Neutrophil (primary cell): Measurements from ENCODE around the gene TRIOBP.
"Not testable (repeated sequence)": the region's sequence is repeated elsewhere in the genome, so short reads cannot be mapped to it uniquely, and the experiment has no call there.

Source experiments
- H3K27ac ChIP-seq: fragments of 200-600 bp; sonication (generic); 2 replicates; pipeline ENCODE4 v1.5.1; 2016; ENCODE audit warnings: mild to moderate bottlenecking, moderate library complexity
- H3K27me3 ChIP-seq: fragments of 200-600 bp; sonication (generic); 2 replicates; pipeline ENCODE4 v1.6.0; 2016; ENCODE audit warnings: mild to moderate bottlenecking
- H3K36me3 ChIP-seq: fragments of 200-600 bp; sonication (generic); 2 replicates; pipeline ENCODE4 v1.5.1; 2017
- H3K4me1 ChIP-seq, 2 experiments: fragments of 200-600 bp in 1 of 2; sonication (generic) in 1 of 2; 1 replicate in 1 of 2; 2 replicates in 1 of 2; pipeline versions ENCODE4 v1.5.1 to v1.6.1; 2013 to 2016; ENCODE audit warnings: low read depth in 1 of 2, low read length in 1 of 2, mild to moderate bottlenecking in 1 of 2, moderate library complexity in 1 of 2; ENCODE audit not compliant: control insufficient read depth in 1 of 2, insufficient read depth in 1 of 2
- H3K4me3 ChIP-seq, 2 experiments: fragments of 200-600 bp in 1 of 2; sonication (generic) in 1 of 2; 1 replicate in 1 of 2; 2 replicates in 1 of 2; pipeline ENCODE4 v1.5.1; 2013 to 2016; ENCODE audit warnings: low read depth in 1 of 2, low read length in 1 of 2, mild to moderate bottlenecking in 1 of 2, moderate library complexity in 1 of 2
- H3K9me3 ChIP-seq: fragments of 200-600 bp; sonication (generic); 2 replicates; pipeline ENCODE4 v1.5.1; 2016
- TF ChIP-seq, protein P1 (sequence below): fragments of 200-600 bp; sonication (generic); IDR thresholded peaks from 2 replicates; pipeline ENCODE4 v1.5.1; 2016; ENCODE audit warnings: antibody characterized with exemption

Gene TRIOBP

DNA sequence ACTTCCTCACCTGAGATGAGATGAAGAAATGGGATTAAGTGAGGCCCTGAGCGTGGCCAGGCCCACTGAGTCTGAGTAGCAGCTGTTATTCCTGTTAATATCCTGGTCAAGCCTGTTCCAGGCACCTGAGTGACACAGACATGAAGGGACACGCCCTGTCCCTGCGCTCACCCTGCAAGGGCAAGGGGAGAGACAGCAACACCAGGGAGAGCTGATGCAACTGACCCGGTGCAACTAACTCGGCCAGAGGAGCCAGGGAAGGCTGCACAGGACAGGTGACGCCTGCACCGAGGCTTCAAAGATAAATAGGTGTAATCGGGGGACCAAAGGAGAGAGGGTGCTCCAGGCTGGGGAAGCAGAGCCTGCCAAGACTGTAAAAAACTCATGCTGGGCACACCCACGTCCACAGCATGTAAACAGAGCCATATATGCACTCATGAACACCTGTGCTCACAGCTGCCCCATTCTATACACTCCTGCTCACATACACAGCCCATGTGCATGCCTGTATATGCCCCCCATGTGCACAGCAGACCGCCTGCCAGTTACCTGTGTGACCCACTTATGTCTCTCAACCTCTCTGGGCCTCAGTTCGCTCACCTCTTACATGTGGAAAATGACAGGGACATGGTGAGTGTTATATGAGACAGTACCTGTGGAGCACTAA lies 88.1 kb downstream of the TRIOBP start:
- Histone ChIP-seq H3K36me3 (no peaks in the 10 kb centered on the region), H3K27ac (no peak overlapping the region), H3K4me3 (no peak overlapping the region)

DNA sequence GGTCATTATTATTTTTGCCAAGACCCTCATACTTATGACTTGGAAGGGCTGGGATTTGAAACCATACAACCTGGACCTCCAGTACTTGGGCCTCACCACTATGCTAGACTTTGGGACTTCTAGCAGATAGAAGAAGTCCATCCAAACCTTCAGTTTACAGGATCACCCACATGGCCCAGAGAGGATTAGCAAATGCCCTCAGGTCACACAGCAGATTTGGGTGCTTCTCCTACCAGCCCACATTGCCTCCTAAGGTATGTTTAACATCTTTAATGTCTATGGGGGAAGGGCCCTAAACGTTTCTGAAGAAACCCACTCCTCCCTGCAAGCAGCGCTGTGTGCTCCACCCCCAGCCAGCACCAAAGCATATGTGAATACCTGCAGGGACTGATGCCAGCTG lies 93.4 kb downstream of the TRIOBP start:
- Histone ChIP-seq H3K9me3 (no peaks in the 10 kb centered on the region), H3K4me3 (no peak overlapping the region), H3K27me3 (no peaks in the 10 kb centered on the region), H3K27ac (no peak overlapping the region), H3K4me1 (no peaks in the 10 kb centered on the region), H3K36me3 (no peaks in the 10 kb centered on the region)
- TF ChIP-seq, protein P1, sequence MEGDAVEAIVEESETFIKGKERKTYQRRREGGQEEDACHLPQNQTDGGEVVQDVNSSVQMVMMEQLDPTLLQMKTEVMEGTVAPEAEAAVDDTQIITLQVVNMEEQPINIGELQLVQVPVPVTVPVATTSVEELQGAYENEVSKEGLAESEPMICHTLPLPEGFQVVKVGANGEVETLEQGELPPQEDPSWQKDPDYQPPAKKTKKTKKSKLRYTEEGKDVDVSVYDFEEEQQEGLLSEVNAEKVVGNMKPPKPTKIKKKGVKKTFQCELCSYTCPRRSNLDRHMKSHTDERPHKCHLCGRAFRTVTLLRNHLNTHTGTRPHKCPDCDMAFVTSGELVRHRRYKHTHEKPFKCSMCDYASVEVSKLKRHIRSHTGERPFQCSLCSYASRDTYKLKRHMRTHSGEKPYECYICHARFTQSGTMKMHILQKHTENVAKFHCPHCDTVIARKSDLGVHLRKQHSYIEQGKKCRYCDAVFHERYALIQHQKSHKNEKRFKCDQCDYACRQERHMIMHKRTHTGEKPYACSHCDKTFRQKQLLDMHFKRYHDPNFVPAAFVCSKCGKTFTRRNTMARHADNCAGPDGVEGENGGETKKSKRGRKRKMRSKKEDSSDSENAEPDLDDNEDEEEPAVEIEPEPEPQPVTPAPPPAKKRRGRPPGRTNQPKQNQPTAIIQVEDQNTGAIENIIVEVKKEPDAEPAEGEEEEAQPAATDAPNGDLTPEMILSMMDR: no peak

More for the DNA sequence above, 88.1 kb downstream of the TRIOBP start:
- no peaks in the 10 kb centered on the region for H3K27me3 ChIP-seq
- TF ChIP-seq, protein P1: no peak
- H3K9me3 ChIP-seq: no peaks in the 10 kb centered on the region
- no peaks in the 10 kb centered on the region for H3K4me1 ChIP-seq

DNA sequence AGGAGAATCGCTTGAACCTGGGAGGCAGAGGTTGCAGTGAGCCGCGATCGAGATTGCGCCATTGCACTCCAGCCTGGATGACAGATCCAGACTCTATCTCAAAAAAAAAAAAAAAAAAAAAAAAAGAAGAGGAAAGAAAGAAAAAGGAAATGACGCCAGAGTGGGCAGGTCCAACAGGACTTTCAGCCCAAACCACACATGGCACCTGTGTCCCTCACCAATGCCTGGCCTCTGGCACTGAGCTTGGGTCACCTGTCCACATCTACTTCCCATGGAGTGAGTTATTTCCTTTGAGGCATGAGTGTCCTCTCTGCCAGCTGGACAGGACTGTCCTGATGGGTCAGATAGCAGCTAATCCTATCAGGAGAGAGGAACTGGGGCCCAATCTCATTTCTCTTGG lies 95.6 kb downstream of the TRIOBP start:
- no peaks in the 10 kb centered on the region for H3K27me3 ChIP-seq
- TF ChIP-seq, protein P1: no peak
- no peaks in the 10 kb centered on the region for H3K4me1 ChIP-seq
- H3K4me3 ChIP-seq: no peak overlapping the region
- no peaks in the 10 kb centered on the region for H3K9me3 ChIP-seq
- H3K27ac ChIP-seq: no peak overlapping the region
- H3K36me3 ChIP-seq: no peaks in the 10 kb centered on the region

DNA sequence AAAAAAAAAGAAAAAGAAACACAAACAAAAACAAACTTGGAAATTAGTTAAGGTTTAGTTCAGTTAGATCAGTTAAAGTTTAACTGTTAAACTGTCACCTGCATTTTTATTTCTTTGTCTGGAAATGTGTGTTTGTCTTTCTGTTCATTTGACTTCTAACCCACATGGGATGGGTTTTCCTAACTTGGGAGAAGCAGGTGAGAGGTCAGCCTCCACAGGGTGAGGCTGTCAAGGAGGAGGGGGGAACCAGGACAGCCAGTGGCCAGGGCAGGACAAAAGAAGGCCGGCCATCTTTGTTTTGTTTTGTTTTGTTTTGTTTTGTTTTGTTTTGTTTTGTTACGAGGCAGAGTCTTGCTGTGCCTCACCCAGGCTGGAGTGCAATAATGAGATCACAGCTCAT lies 97.5 kb downstream of the TRIOBP start:
- Histone ChIP-seq H3K4me1 (no peaks in the 10 kb centered on the region), H3K27me3 (no peaks in the 10 kb centered on the region), H3K27ac (no peak overlapping the region), H3K9me3 (no peaks in the 10 kb centered on the region), H3K4me3 (no peak overlapping the region), H3K36me3 (no peaks in the 10 kb centered on the region)
- TF ChIP-seq, protein P1: no peak

DNA sequence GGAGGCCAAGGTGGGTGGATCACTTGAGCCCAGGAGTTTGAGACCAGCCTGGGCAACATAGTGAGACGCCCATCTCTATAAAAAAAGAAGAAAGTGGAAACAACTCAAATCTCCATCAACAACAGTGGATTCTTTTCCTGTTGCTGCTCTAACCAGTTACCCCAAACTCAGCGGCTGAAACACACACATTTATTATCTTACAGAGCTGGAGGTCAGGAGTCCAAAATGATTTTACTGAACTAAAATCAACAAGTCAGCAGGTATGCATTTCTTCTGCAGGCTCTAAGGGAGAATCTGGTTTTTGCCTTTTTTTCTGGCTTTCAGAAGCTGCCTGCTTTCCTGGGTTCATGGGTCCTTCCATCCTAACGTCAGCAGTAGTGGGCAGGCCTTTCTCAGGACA lies 99.2 kb downstream of the TRIOBP start:
- TF ChIP-seq, protein P1: no peak
- H3K4me1 ChIP-seq: no peaks in the 10 kb centered on the region
- H3K27ac ChIP-seq: no peak overlapping the region
- H3K4me3 ChIP-seq: no peak overlapping the region
- H3K36me3 ChIP-seq: no peaks in the 10 kb centered on the region
- no peaks in the 10 kb centered on the region for H3K9me3 ChIP-seq
- peaks cover under 1% of the 10 kb centered on the region for H3K27me3 ChIP-seq

DNA sequence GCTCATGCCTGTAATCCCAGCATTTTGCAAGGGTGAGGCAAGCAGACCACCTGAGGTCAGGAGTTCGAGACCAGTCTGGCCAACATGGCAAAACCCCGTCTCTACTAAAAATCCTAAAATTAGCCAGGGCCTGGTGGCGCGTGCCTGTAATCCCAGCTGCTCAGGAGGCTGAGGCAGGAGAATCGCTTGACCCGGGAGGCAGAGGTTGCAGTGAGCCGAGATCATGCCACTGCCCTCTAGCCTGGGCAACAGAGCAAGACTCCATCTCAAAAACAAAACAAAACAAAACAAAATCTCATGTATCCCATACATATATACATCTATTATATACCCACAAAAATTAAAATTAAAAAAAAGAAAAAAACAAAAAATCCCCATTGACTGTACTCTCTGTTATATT lies 100.4 kb downstream of the TRIOBP start:
- peaks cover 12% of the 10 kb centered on the region for H3K27me3 ChIP-seq
- H3K4me1 ChIP-seq, H3K9me3 ChIP-seq, H3K4me3 ChIP-seq, H3K27ac ChIP-seq, H3K36me3 ChIP-seq: not testable (repeated sequence)
